Bronchial epithelial cell (primary cell): ENCODE measurements around the gene NRF1. TPM values are rescaled to one million over a fixed set of nuclear protein-coding genes. Genes with fewer than 3 reads are reported as not detected.

Experiments used
- DNase-seq: peaks from one replicate; pipeline ENCODE4 v3.0.0-alpha.2; 2010; ENCODE audit warnings: low read depth
- FAIRE-seq: peaks from 2 replicates; lab custom pipeline; 2011; peaks lifted over from hg19 to GRCh38; lab: Jason Lieb, UNC
- H3K27me3 ChIP-seq: 2 replicates; pipeline ENCODE4 v1.5.1; 2011; ENCODE audit warnings: low read length; ENCODE audit not compliant: control insufficient read depth, insufficient read depth
- H3K36me3 ChIP-seq: 2 replicates; pipeline ENCODE4 v1.5.1; 2011; ENCODE audit warnings: low read length; ENCODE audit not compliant: control insufficient read depth, insufficient read depth
- H3K4me3 ChIP-seq: 2 replicates; pipeline ENCODE4 v1.5.1; 2011; ENCODE audit warnings: mild to moderate bottlenecking, low read depth, low read length, control low read depth
- total RNA-seq: library from RNA; depleted of rRNA; stranded (reverse); fragments of >200 nt; gene quantifications from 2 replicates; pipeline ENCODE4 v1.2.1, GENCODE V29; 2014
- TF ChIP-seq, protein P1 (sequence below): IDR thresholded peaks from 2 replicates; pipeline ENCODE4 v1.5.1; 2011; ENCODE audit warnings: mild to moderate bottlenecking, moderate library complexity, low read length, control low read depth, inconsistent platforms; ENCODE audit not compliant: insufficient read depth, severe bottlenecking

The NRF1 gene
- total RNA-seq, 1 donor from 2014 or later: 12.1 TPM

DNA sequence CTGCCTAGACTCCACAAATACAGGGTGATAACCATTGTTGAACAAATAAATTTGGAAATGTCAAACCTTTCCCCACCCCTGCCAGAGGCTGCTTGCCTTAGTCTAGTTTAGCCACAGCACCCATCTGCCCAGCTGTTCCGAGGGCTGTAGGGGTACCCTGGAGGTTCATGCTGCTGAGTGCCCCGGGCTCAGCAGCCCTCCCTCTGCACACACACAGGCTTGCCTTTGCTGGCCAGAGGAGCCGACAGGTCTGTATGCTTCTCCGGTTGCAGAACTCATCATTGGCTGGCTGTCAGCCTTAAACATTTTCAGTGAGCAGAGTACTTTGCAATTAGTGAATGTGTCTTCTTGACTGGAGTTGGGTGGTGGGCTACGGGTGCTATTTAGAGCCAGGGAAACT lies 122.9 kb downstream of the NRF1 start:
- Histone ChIP-seq H3K4me3 (no peak overlapping the region), H3K27me3 (no peaks in the 10 kb centered on the region), H3K36me3 (no peaks in the 10 kb centered on the region)
- TF ChIP-seq, protein P1, sequence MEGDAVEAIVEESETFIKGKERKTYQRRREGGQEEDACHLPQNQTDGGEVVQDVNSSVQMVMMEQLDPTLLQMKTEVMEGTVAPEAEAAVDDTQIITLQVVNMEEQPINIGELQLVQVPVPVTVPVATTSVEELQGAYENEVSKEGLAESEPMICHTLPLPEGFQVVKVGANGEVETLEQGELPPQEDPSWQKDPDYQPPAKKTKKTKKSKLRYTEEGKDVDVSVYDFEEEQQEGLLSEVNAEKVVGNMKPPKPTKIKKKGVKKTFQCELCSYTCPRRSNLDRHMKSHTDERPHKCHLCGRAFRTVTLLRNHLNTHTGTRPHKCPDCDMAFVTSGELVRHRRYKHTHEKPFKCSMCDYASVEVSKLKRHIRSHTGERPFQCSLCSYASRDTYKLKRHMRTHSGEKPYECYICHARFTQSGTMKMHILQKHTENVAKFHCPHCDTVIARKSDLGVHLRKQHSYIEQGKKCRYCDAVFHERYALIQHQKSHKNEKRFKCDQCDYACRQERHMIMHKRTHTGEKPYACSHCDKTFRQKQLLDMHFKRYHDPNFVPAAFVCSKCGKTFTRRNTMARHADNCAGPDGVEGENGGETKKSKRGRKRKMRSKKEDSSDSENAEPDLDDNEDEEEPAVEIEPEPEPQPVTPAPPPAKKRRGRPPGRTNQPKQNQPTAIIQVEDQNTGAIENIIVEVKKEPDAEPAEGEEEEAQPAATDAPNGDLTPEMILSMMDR: no peak
- DNase-seq (no peak), FAIRE-seq (no peak)

DNA sequence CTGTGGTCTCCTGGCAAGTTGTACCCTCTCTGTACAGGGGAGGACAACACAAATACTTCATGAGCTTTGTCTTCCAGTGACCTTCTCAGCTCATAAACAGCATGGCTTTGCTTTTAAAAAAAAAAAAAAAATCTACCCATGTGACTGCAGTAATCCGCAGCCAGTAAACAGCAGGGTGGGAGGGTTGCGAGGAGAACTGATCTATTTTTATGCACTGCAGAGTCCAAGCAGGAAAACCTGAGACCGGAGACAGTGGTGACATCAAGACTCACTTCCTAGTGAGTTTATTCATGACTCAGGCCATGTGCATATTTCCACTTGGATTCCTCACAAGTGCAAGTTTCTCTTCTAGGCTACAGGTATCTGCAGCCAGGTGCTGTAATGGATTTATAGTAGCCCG lies 127.9 kb downstream of the NRF1 start:
- Histone ChIP-seq H3K27me3 (no peaks in the 10 kb centered on the region), H3K36me3 (no peaks in the 10 kb centered on the region), H3K4me3 (no peak overlapping the region)
- TF ChIP-seq, protein P1: no peak
- DNase-seq (peak; percentile 61), FAIRE-seq (no peak)

DNA sequence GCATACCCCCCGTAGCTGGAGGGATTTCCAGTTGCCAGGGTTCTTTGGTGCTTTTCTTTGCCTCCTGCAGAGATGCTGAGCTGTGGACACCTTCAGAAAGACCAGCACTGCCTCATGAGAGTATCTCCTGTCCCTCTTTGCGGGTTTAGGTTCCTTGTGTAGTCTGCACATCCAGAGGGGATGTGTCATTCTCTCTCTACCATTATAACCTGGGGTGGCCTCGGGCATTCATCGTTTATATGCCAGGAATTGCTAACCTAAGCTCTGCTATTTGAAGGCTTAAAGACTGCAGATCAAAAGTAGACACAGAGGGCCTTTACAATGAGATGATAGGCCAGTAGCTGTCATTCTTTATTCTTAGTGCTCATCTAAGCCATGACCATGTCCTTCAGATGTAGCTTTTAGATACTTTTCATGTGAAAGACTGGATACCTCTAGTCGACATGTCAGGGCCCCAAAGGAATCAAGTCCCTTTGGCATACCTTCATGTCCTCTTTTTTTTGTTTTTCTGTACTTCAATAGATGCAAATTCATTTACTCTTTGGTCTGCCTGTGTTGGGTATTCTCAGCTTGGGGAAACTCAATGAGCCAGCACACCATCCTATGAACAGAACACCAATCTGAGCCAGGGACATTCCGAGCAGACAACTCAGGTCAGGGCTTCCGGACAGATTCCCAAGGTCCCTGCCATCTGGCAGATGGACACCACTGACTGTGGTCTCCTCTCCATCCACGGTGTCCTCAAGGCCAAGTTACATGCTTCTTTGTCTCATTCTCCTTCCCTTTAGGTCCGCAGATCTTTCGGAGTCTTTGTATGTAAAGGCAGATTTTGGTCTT lies 129.3 kb downstream of the NRF1 start:
- DNase-seq (no peak), FAIRE-seq (no peak)
- H3K27me3 ChIP-seq: no peaks in the 10 kb centered on the region
- no peak overlapping the region for H3K4me3 ChIP-seq
- TF ChIP-seq, protein P1: no peak
- no peaks in the 10 kb centered on the region for H3K36me3 ChIP-seq

DNA sequence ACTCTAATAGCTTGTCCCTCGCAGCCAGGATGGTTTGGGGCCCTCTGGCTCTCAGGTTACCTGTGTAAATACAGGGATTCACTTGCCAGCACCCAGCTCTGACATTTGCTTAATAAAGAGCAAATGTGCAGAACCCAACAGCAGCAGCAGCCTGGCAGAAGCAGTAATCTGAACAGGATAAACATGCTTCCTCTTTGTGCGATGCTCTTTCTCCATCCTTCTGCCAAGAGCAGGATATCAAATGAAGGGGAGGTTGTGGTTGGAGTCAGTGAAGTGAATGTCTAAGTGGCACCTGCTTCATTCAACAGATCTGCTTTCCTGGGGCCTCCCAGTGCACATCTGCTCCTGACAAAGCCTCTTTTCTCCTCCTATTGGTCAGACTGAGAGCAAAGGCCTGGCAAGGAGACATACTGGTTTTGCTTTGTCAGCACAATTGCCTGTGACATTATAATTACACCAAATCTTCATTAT lies 130.3 kb downstream of the NRF1 start:
- Histone ChIP-seq H3K27me3 (no peaks in the 10 kb centered on the region), H3K36me3 (no peaks in the 10 kb centered on the region), H3K4me3 (no peak overlapping the region)
- TF ChIP-seq, protein P1: no peak
- no peak for FAIRE-seq
- DNase-seq: no peak

DNA sequence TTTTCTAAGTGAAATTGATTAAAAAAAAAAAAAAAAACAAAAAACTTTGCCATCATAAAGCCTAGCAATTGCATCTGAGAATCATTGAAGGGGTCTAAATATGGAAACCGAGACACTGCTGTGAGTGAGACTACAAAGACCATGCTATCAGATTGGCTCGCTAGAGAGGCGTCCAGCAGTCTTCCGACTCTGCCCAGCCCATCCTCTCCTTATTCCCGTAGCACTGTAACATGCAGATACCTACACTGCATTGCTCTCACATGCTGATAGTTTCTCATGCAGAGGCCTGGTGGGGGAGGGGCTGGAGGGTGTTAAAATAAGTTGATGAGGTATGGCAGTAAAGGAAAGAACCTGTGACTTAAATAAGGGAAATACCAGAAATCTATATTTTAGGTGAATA lies 130.7 kb downstream of the NRF1 start:
- Histone ChIP-seq H3K27me3 (no peaks in the 10 kb centered on the region), H3K4me3 (no peak overlapping the region), H3K36me3 (peaks cover 1% of the 10 kb centered on the region)
- TF ChIP-seq, protein P1: no peak
- FAIRE-seq (no peak), DNase-seq (no peak)
